H1 (cell line): Measurements from ENCODE around the gene LRPPRC. TPM values are rescaled to one million over a fixed set of nuclear protein-coding genes. Genes with fewer than 3 reads are reported as not detected.

ENCODE experiments used
- CTCF ChIA-PET: fragments of 300-600 bp; sonication (Branson Sonifier 250); formaldehyde crosslinking; loops from one replicate; lab custom pipeline; 2021; ENCODE audit not compliant: partially characterized antibody; lab: Charles Lee
- POLR2A ChIA-PET: fragments of 300-600 bp; sonication (Branson Sonifier 250); formaldehyde crosslinking; loops from one replicate; lab custom pipeline; 2021; ENCODE audit warnings: inconsistent platforms; ENCODE audit not compliant: partially characterized antibody; lab: Charles Lee
- DNase-seq, 2 experiments: peaks; one replicate each; pipeline versions ENCODE4 v3.0.0 to v3.0.0-alpha.2; 2010 to 2022; ENCODE audit warnings: low spot score in 2 of 2, low read depth in 1 of 2, mixed read lengths in 1 of 2
- FAIRE-seq: peaks from 2 replicates; lab custom pipeline; 2011; peaks lifted over from hg19 to GRCh38; lab: Jason Lieb, UNC
- H2AFZ ChIP-seq: 2 replicates; pipeline ENCODE4 v1.8.1; 2012; ENCODE audit warnings: low read length, inconsistent platforms
- H2AK5ac ChIP-seq: 2 replicates; pipeline ENCODE4 v1.6.1; 2013; ENCODE audit warnings: low read depth, low read length
- H2BK120ac ChIP-seq: replicated peaks from 2 replicates; pipeline ENCODE3; 2013; ENCODE audit warnings: low read depth, low read length, inconsistent platforms
- H2BK12ac ChIP-seq: 2 replicates; pipeline ENCODE4 v1.6.1; 2013; ENCODE audit warnings: low read depth, low read length
- H2BK15ac ChIP-seq: 2 replicates; pipeline ENCODE4 v1.6.1; 2013; ENCODE audit warnings: low read length
- H2BK20ac ChIP-seq: 2 replicates; pipeline ENCODE4 v1.6.1; 2013; ENCODE audit warnings: low read length
- H2BK5ac ChIP-seq: 2 replicates; pipeline ENCODE4 v1.6.1; 2013; ENCODE audit warnings: low read depth, low read length
- H3K14ac ChIP-seq: 2 replicates; pipeline ENCODE4 v1.6.1; 2013; ENCODE audit warnings: inconsistent platforms; ENCODE audit not compliant: insufficient read length
- H3K18ac ChIP-seq: 2 replicates; pipeline ENCODE4 v1.6.1; 2013; ENCODE audit warnings: low read length; ENCODE audit errors: extremely low read depth
- H3K23ac ChIP-seq: 2 replicates; pipeline ENCODE4 v1.6.1; 2013; ENCODE audit warnings: inconsistent platforms; ENCODE audit not compliant: insufficient read length
- H3K23me2 ChIP-seq: 2 replicates; pipeline ENCODE4 v1.6.1; 2013; ENCODE audit warnings: low read depth, low read length
- H3K27ac ChIP-seq: 2 replicates; pipeline ENCODE4 v1.6.1; 2011; ENCODE audit warnings: low read depth, low read length, inconsistent platforms
- H3K27me3 ChIP-seq, 4 experiments: replicated peaks in 1 of 4; 1 replicate in 1 of 4; 2 replicates in 3 of 4; pipeline versions ENCODE4 v1.6.1 to v1.8.1; 2011 to 2013; ENCODE audit warnings: low read length in 3 of 4, mild to moderate bottlenecking in 3 of 4, inconsistent platforms in 2 of 4, mixed read lengths in 2 of 4, moderate library complexity in 1 of 4; ENCODE audit not compliant: control insufficient read depth in 3 of 4, insufficient read depth in 3 of 4; ENCODE audit errors: extremely low read depth in 1 of 4
- H3K36me3 ChIP-seq, 4 experiments: 2 replicates each; pipeline versions ENCODE4 v1.6.1 to v1.8.1; 2011 to 2013; ENCODE audit warnings: mild to moderate bottlenecking in 4 of 4, low read length in 3 of 4, moderate library complexity in 2 of 4, control low read depth in 1 of 4, inconsistent platforms in 1 of 4; ENCODE audit not compliant: insufficient read depth in 4 of 4, control insufficient read depth in 2 of 4
- H3K4ac ChIP-seq: replicated peaks from 2 replicates; pipeline ENCODE3; 2013; ENCODE audit warnings: low read length, low read depth, mixed read lengths, inconsistent platforms; ENCODE audit not compliant: insufficient read length
- H3K4me1 ChIP-seq, 4 experiments: replicated peaks in 1 of 4; 1 replicate in 1 of 4; 2 replicates in 3 of 4; pipeline versions ENCODE4 v1.6.1 to v1.8.1; 2011 to 2013; ENCODE audit warnings: low read length in 3 of 4, inconsistent platforms in 2 of 4, mixed read lengths in 1 of 4; ENCODE audit not compliant: insufficient read depth in 4 of 4, control insufficient read depth in 3 of 4
- H3K4me2 ChIP-seq, 2 experiments: 2 replicates each; pipeline versions ENCODE4 v1.6.1 to v1.8.1; 2011 to 2013; ENCODE audit warnings: low read depth in 2 of 2, low read length in 2 of 2, control low read depth in 1 of 2, inconsistent platforms in 1 of 2, mild to moderate bottlenecking in 1 of 2; ENCODE audit not compliant: insufficient read depth in 1 of 2
- H3K4me3 ChIP-seq, 4 experiments: fragments of 200-600, 300-600 bp in 1 of 4; sonication (generic), shearing (Covaris generic), sonication (Bioruptor Twin) in 1 of 4; 2 replicates each; pipeline versions ENCODE4 v1.5.1 to v1.8.1; 2011 to 2016; ENCODE audit warnings: low read length in 4 of 4, low read depth in 3 of 4, control low read depth in 2 of 4, inconsistent platforms in 2 of 4, mild to moderate bottlenecking in 2 of 4, mixed read lengths in 1 of 4, moderate library complexity in 1 of 4; ENCODE audit not compliant: insufficient read depth in 2 of 4; ENCODE audit errors: extremely low read depth in 1 of 4
- H3K56ac ChIP-seq: replicated peaks from 2 replicates; pipeline ENCODE3; 2013; ENCODE audit warnings: low read depth, mild to moderate bottlenecking, mixed read lengths, low read length, inconsistent platforms; ENCODE audit not compliant: insufficient read length
- H3K79me1 ChIP-seq: 2 replicates; pipeline ENCODE4 v1.6.1; 2013; ENCODE audit warnings: low read depth, low read length, control low read depth
- H3K79me2 ChIP-seq, 2 experiments: 2 replicates each; pipeline versions ENCODE4 v1.6.1 to v1.8.1; 2012 to 2013; ENCODE audit warnings: low read length in 2 of 2, mild to moderate bottlenecking in 2 of 2, inconsistent platforms in 1 of 2; ENCODE audit not compliant: insufficient read depth in 2 of 2, control insufficient read depth in 1 of 2
- H3K9ac ChIP-seq, 4 experiments: replicated peaks in 1 of 4; 1 replicate in 1 of 4; 2 replicates in 3 of 4; pipeline versions ENCODE4 v1.6.1 to v1.8.1; 2011 to 2013; ENCODE audit warnings: low read depth in 3 of 4, low read length in 3 of 4, control low read depth in 2 of 4, mild to moderate bottlenecking in 2 of 4, moderate library complexity in 2 of 4, inconsistent platforms in 1 of 4; ENCODE audit errors: extremely low read depth in 1 of 4
- H3K9me3 ChIP-seq, 2 experiments: 2 replicates each; pipeline versions ENCODE4 v1.6.1 to v1.8.1; 2012 to 2013; ENCODE audit warnings: mild to moderate bottlenecking in 2 of 2, moderate library complexity in 2 of 2, control low read depth in 1 of 2, inconsistent platforms in 1 of 2, low read depth in 1 of 2, low read length in 1 of 2, mixed read lengths in 1 of 2; ENCODE audit not compliant: insufficient read depth in 2 of 2
- H4K20me1 ChIP-seq, 2 experiments: replicated peaks in 1 of 2; 2 replicates each; pipeline versions ENCODE3 to v1.8.1; 2011 to 2013; ENCODE audit warnings: inconsistent platforms in 2 of 2, low read length in 2 of 2, mild to moderate bottlenecking in 1 of 2; ENCODE audit not compliant: insufficient read depth in 2 of 2, control insufficient read depth in 1 of 2
- H4K5ac ChIP-seq: 2 replicates; pipeline ENCODE4 v1.6.1; 2013; ENCODE audit warnings: low read length, low read depth, mixed read lengths, inconsistent platforms; ENCODE audit not compliant: insufficient read length
- H4K8ac ChIP-seq: 2 replicates; pipeline ENCODE4 v1.8.0; 2013; ENCODE audit warnings: mild to moderate bottlenecking, moderate library complexity, low read length, inconsistent platforms; ENCODE audit not compliant: insufficient read depth; ENCODE audit errors: extremely low read depth
- H4K91ac ChIP-seq: replicated peaks from 2 replicates; pipeline ENCODE3; 2013; ENCODE audit warnings: low read length, mixed read lengths, inconsistent platforms; ENCODE audit not compliant: insufficient read length
- CTCF ChIP-seq, 3 experiments: IDR thresholded peaks; 1 replicate in 2 of 3; 2 replicates in 1 of 3; pipeline versions ENCODE4 v1.5.1 to v1.6.1; 2011; ENCODE audit warnings: low read length in 3 of 3, mild to moderate bottlenecking in 3 of 3, inconsistent platforms in 2 of 3, low read depth in 1 of 3, moderate library complexity in 1 of 3; ENCODE audit not compliant: insufficient read depth in 1 of 3; ENCODE audit errors: control extremely low read depth in 1 of 3
- HDAC2 ChIP-seq, 2 experiments: fragments of 300-600 bp in 1 of 2; sonication (generic) in 1 of 2; IDR thresholded peaks; 2 replicates each; pipeline ENCODE4 v1.6.1; 2011 to 2012; ENCODE audit warnings: low read depth in 2 of 2, low read length in 2 of 2, mild to moderate bottlenecking in 2 of 2, moderate library complexity in 2 of 2, borderline replicate concordance in 1 of 2, inconsistent platforms in 1 of 2
- KDM1A ChIP-seq: fragments of 200-600, 300-600 bp; sonication (generic); IDR thresholded peaks from 2 replicates; pipeline ENCODE4 v1.7.1; 2016; ENCODE audit warnings: mild to moderate bottlenecking, low read length, borderline replicate concordance
- KDM5A ChIP-seq: fragments of 200-600 bp; IDR thresholded peaks from 2 replicates; pipeline ENCODE4 v1.7.1; 2012; ENCODE audit warnings: mild to moderate bottlenecking, low read length, inconsistent platforms, mixed read lengths
- SIN3A ChIP-seq, 2 experiments: IDR thresholded peaks in 1 of 2; conservative IDR thresholded peaks in 1 of 2; 2 replicates each; pipeline ENCODE4 v1.6.1; 2011 to 2012; ENCODE audit warnings: low read length in 2 of 2, improper control_type of control experiment in 1 of 2, low read depth in 1 of 2, mild to moderate bottlenecking in 1 of 2
- SIRT6 ChIP-seq: IDR thresholded peaks from one replicate; pipeline ENCODE4 v1.7.1; 2012; ENCODE audit warnings: low read length, inconsistent platforms
- SRF ChIP-seq: IDR thresholded peaks from 2 replicates; pipeline ENCODE4 v1.6.1; 2011; ENCODE audit warnings: mild to moderate bottlenecking, low read depth, low read length, moderate library complexity
- TAF1 ChIP-seq: IDR thresholded peaks from 2 replicates; pipeline ENCODE4 v1.6.1; 2011; ENCODE audit warnings: mild to moderate bottlenecking, low read depth, low read length
- TAF7 ChIP-seq: optimal IDR thresholded peaks from 2 replicates; pipeline ENCODE3; 2011; ENCODE audit warnings: low read depth, mild to moderate bottlenecking, inconsistent platforms, low read length, moderate library complexity, borderline replicate concordance
- TEAD4 ChIP-seq: IDR thresholded peaks from 2 replicates; pipeline ENCODE4 v1.6.1; 2012; ENCODE audit warnings: low read depth, low read length, inconsistent platforms, mixed read lengths
- WGBS, 2 experiments: shearing (Covaris generic) in 1 of 2; methylation state at CpG; one replicate each; pipeline versions ENCODE4 v1.1.6 to v1.1.7; 2013 to 2015; ENCODE audit warnings: low lambda C conversion rate in 2 of 2, mixed read lengths in 2 of 2, inconsistent platforms in 1 of 2, low coverage in 1 of 2, missing lambda C conversion rate in 1 of 2; ENCODE audit not compliant: insufficient replicate concordance in 2 of 2, insufficient coverage in 1 of 2, insufficient read length in 1 of 2; ENCODE audit errors: extremely low coverage in 1 of 2, missing lambda C conversion rate in 1 of 2; 5-methylcytosine and 5-hydroxymethylcytosine counted together
- polyA plus RNA-seq, 7 experiments: library from polyadenylated mRNA; depleted of rRNA in 3 of 7; stranded (reverse) in 5 of 7; unstranded in 2 of 7; fragments of >200 nt in 5 of 7; fragments of 200-250 nt in 2 of 7; gene quantifications; 1 replicate in 5 of 7; 2 replicates in 1 of 7; 4 replicates in 1 of 7; pipeline versions ENCODE4 v1.2.1 to v1.2.3, GENCODE V29; 2011 to 2013; ENCODE audit warnings: missing spikeins in 2 of 7, mixed read lengths in 2 of 7
- total RNA-seq: library from RNA; stranded (reverse); fragmentation: NEBNext Ultra II Directional; extraction: Animal tissue kit (Norgen Biotek cat#: 25700); gene quantifications from 2 replicates; pipeline ENCODE4 v1.2.1, GENCODE V29; 2021

The LRPPRC gene
- total and polyA plus RNA-seq, 2 of the 8 experiments (the other 6 are each of a cell fraction or from before 2014, with no cell fraction given) = 43.4 to 167 TPM

GRCh38 chr2:43950383-43951008, 45.3 kb downstream of the LRPPRC start:
- Histone ChIP-seq H3K9me3 (no peaks in the 10 kb centered on the region), H3K27ac (no peak overlapping the region), H2AFZ (no peak overlapping the region), H3K4me1 (peaks cover 0 to under 1% (median 0%) of the 10 kb centered on the region in 4 experiments; a peak in 1 of 7 replicates), H3K79me2 (no peaks in the 10 kb centered on the region), H2BK15ac (no peak overlapping the region), H2AK5ac (no peak overlapping the region), H3K14ac (no peak overlapping the region), H3K4me3 (no peak overlapping the region), H3K23ac (no peak overlapping the region), H3K4ac (no peak overlapping the region), H2BK120ac (no peak overlapping the region), H3K79me1 (no peaks in the 10 kb centered on the region), H3K9ac (no peak overlapping the region), H3K27me3 (no peaks in the 10 kb centered on the region), H3K36me3 (peaks cover 22 to 95% (median 62%) of the 10 kb centered on the region in 4 experiments), H4K5ac (no peak overlapping the region), H2BK5ac (no peak overlapping the region), H3K4me2 (no peak overlapping the region), H2BK12ac (no peak overlapping the region), H3K56ac (no peak overlapping the region), H4K20me1 (peaks cover 0 to 1% of the 10 kb centered on the region in 2 experiments), H3K18ac (no peak overlapping the region), H4K8ac (no peak overlapping the region), H3K23me2 (no peaks in the 10 kb centered on the region), H2BK20ac (no peak overlapping the region), H4K91ac (no peak overlapping the region)
- ChIA-PET POLR2A (interaction anchor here (0.7 to 2.1 kb wide), 6 partner anchors 10 to 30 kb away, joined by 3 to 7 read pairs (median 4); no protein-coding TSS in a partner anchor), CTCF (interaction anchor here (0.7 to 3.2 kb wide), 8 partner anchors 9 to 107 kb away, joined by 3 to 13 read pairs (median 4); no protein-coding TSS in a partner anchor)
- WGBS, 2 experiments = 85% methylated on average over 8 of the region's 8 CpGs; no CpG with 5 or more reads in 1 of the 2 experiments
- FAIRE-seq (no peak), DNase-seq (no peak)
- TF ChIP-seq HDAC2 (IDR thresholded peaks at IDR 0.05; ENCODE audit: borderline replicate concordance in 1 of 2, low read depth in 2 of 2, low read length in 2 of 2) (no peak), TAF1 (no peak), SRF (no peak), SIN3A (conservative IDR thresholded peaks at IDR 0.05 in 1 of 2, IDR thresholded peaks at IDR 0.05 in 1 of 2; ENCODE audit: low read depth in 1 of 2, low read length in 2 of 2) (no peak), KDM5A (no peak), SIRT6 (no peak), TEAD4 (no peak), TAF7 (no peak), CTCF (IDR thresholded peaks at IDR 0.05; ENCODE audit: control extremely low read depth in 1 of 3, insufficient read depth in 1 of 3, low read depth in 1 of 3, low read length in 3 of 3) (no peak), KDM1A (no peak)
